Nephron progenitor cell (in vitro differentiated cells): ENCODE results near the gene RUSF1.
"Not testable (repeated sequence)": the region's sequence is repeated elsewhere in the genome, so short reads cannot be mapped to it uniquely, and the experiment has no call there.

Source experiments
- DNase-seq: peaks from one replicate; pipeline ENCODE4 v3.0.0; 2021
- H3K27ac Mint-ChIP-seq: 2 replicates; pipeline ENCODE4 v1.8.0; 2021; ENCODE audit warnings: mild to moderate bottlenecking, moderate library complexity, mixed read lengths
- H3K27me3 Mint-ChIP-seq: 2 replicates; pipeline ENCODE4 v1.8.0; 2021; ENCODE audit warnings: mild to moderate bottlenecking, low read depth, mixed read lengths; ENCODE audit not compliant: poor library complexity
- H3K36me3 Mint-ChIP-seq: 2 replicates; pipeline ENCODE4 v1.8.0; 2021; ENCODE audit warnings: low read depth, mixed read lengths
- H3K4me1 Mint-ChIP-seq: 2 replicates; pipeline ENCODE4 v1.8.0; 2021; ENCODE audit warnings: mixed read lengths
- H3K4me3 Mint-ChIP-seq: 2 replicates; pipeline ENCODE4 v1.8.0; 2021; ENCODE audit warnings: mild to moderate bottlenecking, moderate library complexity, mixed read lengths
- H3K9me3 Mint-ChIP-seq: 2 replicates; pipeline ENCODE4 v1.8.0; 2021; ENCODE audit warnings: mild to moderate bottlenecking, moderate library complexity, mixed read lengths
- CTCF ChIP-seq: fragments of 200-600 bp; sonication (generic); IDR thresholded peaks from 2 replicates; pipeline ENCODE4 v1.5.0; 2021; ENCODE audit warnings: antibody characterized with exemption

Gene RUSF1

GRCh38 chr16:31507929-31508705 lies at the start of gene RUSF1:
RUSF1 (minus strand) TSS chr16:31508391; CDS start chr16:31508373, 18 bp downstream.
- Mint-ChIP-seq H3K27ac (peak within 1 kb of the TSS; percentile 95), H3K9me3 (no peaks in the 10 kb centered on the region), H3K27me3 (peaks cover 23% of the 10 kb centered on the region), H3K36me3 (no peaks in the 10 kb centered on the region), H3K4me3 (peak within 1 kb of the TSS; percentile 89), H3K4me1 (peaks cover 25% of the 10 kb centered on the region)
- peak; percentile 92 for DNase-seq
- no peak for TF ChIP-seq CTCF

GRCh38 chr16:31542763-31543162 lies 34.6 kb upstream of the RUSF1 start:
- no peak for DNase-seq
- peaks cover 17% of the 10 kb centered on the region for H3K27me3 Mint-ChIP-seq
- H3K36me3 Mint-ChIP-seq: no peaks in the 10 kb centered on the region
- H3K4me3 Mint-ChIP-seq: no peak overlapping the region
- no peaks in the 10 kb centered on the region for H3K4me1 Mint-ChIP-seq
- H3K9me3 Mint-ChIP-seq: peaks cover 60% of the 10 kb centered on the region
- no peak for TF ChIP-seq CTCF
- H3K27ac Mint-ChIP-seq: no peak overlapping the region

GRCh38 chr16:31539762-31540161 lies 31.6 kb upstream of the RUSF1 start:
- DNase-seq, H3K4me1 Mint-ChIP-seq, H3K4me3 Mint-ChIP-seq, H3K27ac Mint-ChIP-seq, H3K36me3 Mint-ChIP-seq: not testable (repeated sequence)
- Mint-ChIP-seq H3K27me3 (peaks cover 28% of the 10 kb centered on the region), H3K9me3 (peaks cover 55% of the 10 kb centered on the region)

GRCh38 chr16:31538243-31538598 lies 30.0 kb upstream of the RUSF1 start:
- Mint-ChIP-seq H3K9me3 (peaks cover 46% of the 10 kb centered on the region), H3K27me3 (peaks cover 37% of the 10 kb centered on the region)
- DNase-seq, H3K36me3 Mint-ChIP-seq, H3K4me3 Mint-ChIP-seq, H3K27ac Mint-ChIP-seq, H3K4me1 Mint-ChIP-seq: not testable (repeated sequence)

GRCh38 chr16:31537362-31538242 lies 29.4 kb upstream of the RUSF1 start:
- Mint-ChIP-seq H3K4me1 (no peaks in the 10 kb centered on the region), H3K27ac (no peak overlapping the region), H3K36me3 (no peaks in the 10 kb centered on the region), H3K9me3 (peaks cover 43% of the 10 kb centered on the region), H3K4me3 (peak overlapping the region; percentile 58), H3K27me3 (peaks cover 37% of the 10 kb centered on the region)
- DNase-seq: peak; percentile 30
- no peak for TF ChIP-seq CTCF

GRCh38 chr16:31536804-31537361 lies 28.7 kb upstream of the RUSF1 start:
- no peak overlapping the region for H3K27ac Mint-ChIP-seq
- peaks cover 37% of the 10 kb centered on the region for H3K27me3 Mint-ChIP-seq
- no peaks in the 10 kb centered on the region for H3K4me1 Mint-ChIP-seq
- DNase-seq: no peak
- H3K9me3 Mint-ChIP-seq: peaks cover 37% of the 10 kb centered on the region
- no peak for TF ChIP-seq CTCF
- no peaks in the 10 kb centered on the region for H3K36me3 Mint-ChIP-seq
- H3K4me3 Mint-ChIP-seq: no peak overlapping the region
